ENCODE results near the gene ANXA8. TPM values are rescaled to one million over a fixed set of nuclear protein-coding genes. Genes with fewer than 3 reads are reported as not detected.

Gene ANXA8
- total and polyA plus RNA-seq, 2 experiments from 2014 or later = 0.27 to 0.87 TPM

GRCh38 chr10:47447209-47447608, 36.7 kb downstream of the ANXA8 start:
- Histone ChIP-seq H3K4me3 (no peak overlapping the region), H3K27me3 (no peaks in the 10 kb centered on the region), H3K9me3 (ENCODE audit: low read depth) (no peaks in the 10 kb centered on the region), H3K36me3 (no peaks in the 10 kb centered on the region), H3K4me1 (ENCODE audit: low read depth) (no peaks in the 10 kb centered on the region), H3K27ac (no peak overlapping the region)
- TF ChIP-seq CTCF (IDR thresholded peaks at IDR 0.05; ENCODE audit: low read depth, low read length) = no peak
- no peak for DNase-seq (ENCODE audit: low read depth in 1 of 2, low spot score in 1 of 2)

GRCh38 chr10:47445720-47446119, 38.2 kb downstream of the ANXA8 start:
- Histone ChIP-seq H3K4me1 (ENCODE audit: low read depth) (no peaks in the 10 kb centered on the region), H3K4me3 (no peak overlapping the region), H3K27me3 (no peaks in the 10 kb centered on the region), H3K27ac (no peak overlapping the region), H3K9me3 (ENCODE audit: low read depth) (no peaks in the 10 kb centered on the region), H3K36me3 (no peaks in the 10 kb centered on the region)
- TF ChIP-seq CTCF (IDR thresholded peaks at IDR 0.05; ENCODE audit: low read depth, low read length) = no peak
- no peak for DNase-seq (ENCODE audit: low read depth in 1 of 2, low spot score in 1 of 2)

GRCh38 chr10:47444047-47444446, 39.9 kb downstream of the ANXA8 start:
- TF ChIP-seq CTCF (IDR thresholded peaks at IDR 0.05; ENCODE audit: low read depth, low read length) = no peak
- H3K9me3 ChIP-seq (ENCODE audit: low read depth) = no peaks in the 10 kb centered on the region
- no peak overlapping the region for H3K4me3 ChIP-seq
- no peak overlapping the region for H3K27ac ChIP-seq
- no peak for DNase-seq (ENCODE audit: low read depth in 1 of 2, low spot score in 1 of 2)
- no peaks in the 10 kb centered on the region for H3K4me1 ChIP-seq (ENCODE audit: low read depth)
- H3K36me3 ChIP-seq = no peaks in the 10 kb centered on the region
- no peaks in the 10 kb centered on the region for H3K27me3 ChIP-seq

GRCh38 chr10:47443145-47443544, 40.8 kb downstream of the ANXA8 start:
- Histone ChIP-seq H3K27me3 (no peaks in the 10 kb centered on the region), H3K4me1 (ENCODE audit: low read depth) (no peaks in the 10 kb centered on the region), H3K9me3 (ENCODE audit: low read depth) (no peaks in the 10 kb centered on the region), H3K27ac (no peak overlapping the region), H3K36me3 (no peaks in the 10 kb centered on the region), H3K4me3 (no peak overlapping the region)
- TF ChIP-seq CTCF (IDR thresholded peaks at IDR 0.05; ENCODE audit: low read depth, low read length) = no peak
- DNase-seq (ENCODE audit: low read depth in 1 of 2, low spot score in 1 of 2) = no peak

- Histone ChIP-seq H3K27me3 (no peaks in the 10 kb centered on the region), H3K4me1 (ENCODE audit: low read depth) (no peaks in the 10 kb centered on the region), H3K4me3 (no peak overlapping the region), H3K9me3 (ENCODE audit: low read depth) (no peaks in the 10 kb centered on the region), H3K36me3 (no peaks in the 10 kb centered on the region), H3K27ac (no peak overlapping the region)
- TF ChIP-seq CTCF (IDR thresholded peaks at IDR 0.05; ENCODE audit: low read depth, low read length) = no peak
- DNase-seq (ENCODE audit: low read depth in 1 of 2, low spot score in 1 of 2) = no peak
These were observed 41.6 kb downstream of the ANXA8 start for GRCh38 chr10:47442351-47442750.

- H3K36me3 ChIP-seq = no peaks in the 10 kb centered on the region
- H3K27me3 ChIP-seq = no peaks in the 10 kb centered on the region
- TF ChIP-seq CTCF (IDR thresholded peaks at IDR 0.05; ENCODE audit: low read depth, low read length) = no peak
- no peaks in the 10 kb centered on the region for H3K4me1 ChIP-seq (ENCODE audit: low read depth)
- no peak for DNase-seq (ENCODE audit: low read depth in 1 of 2, low spot score in 1 of 2)
- H3K4me3 ChIP-seq = no peak overlapping the region
- H3K9me3 ChIP-seq (ENCODE audit: low read depth) = no peaks in the 10 kb centered on the region
- H3K27ac ChIP-seq = no peak overlapping the region
These were observed 42.0 kb downstream of the ANXA8 start for GRCh38 chr10:47441938-47442337.
